B cell (primary cell): Measurements from ENCODE around the gene EPC1.

ENCODE experiments used
- CTCF ChIP-seq: fragments of 200-600 bp; IDR thresholded peaks from one replicate; pipeline ENCODE4 v1.8.0; 2022; ENCODE audit warnings: antibody characterized with exemption, mild to moderate bottlenecking
- EZH2 ChIP-seq: IDR thresholded peaks from 2 replicates; pipeline ENCODE4 v1.6.1; 2012; ENCODE audit warnings: borderline replicate concordance, low read depth, mild to moderate bottlenecking, moderate library complexity, low read length; ENCODE audit not compliant: insufficient read depth, poor library complexity, severe bottlenecking

DNA sequence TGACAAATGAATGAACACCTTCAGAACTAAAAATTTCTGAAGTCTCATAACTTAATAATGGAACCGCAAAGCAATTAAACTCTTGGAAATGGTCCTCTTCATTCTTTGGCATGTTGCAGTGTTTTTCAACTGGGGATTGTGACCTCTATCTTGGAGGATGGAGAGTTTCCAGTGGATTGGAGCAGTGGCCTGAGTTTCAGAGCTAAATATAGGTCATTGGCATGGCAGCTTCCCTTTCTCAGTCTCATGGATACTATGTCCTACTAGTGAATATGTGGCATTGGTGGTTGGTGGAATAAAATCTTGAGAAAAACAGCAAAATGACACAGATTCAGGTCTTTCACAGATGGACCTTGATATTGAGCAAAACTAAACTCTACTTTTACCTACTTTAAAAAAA lies 24.1 kb upstream of the EPC1 start:
- TF ChIP-seq CTCF = no peak
- TF ChIP-seq EZH2 = no peak
